Panc1 (cell line): ENCODE results near the gene CAMSAP2. TPM values are rescaled to one million over a fixed set of nuclear protein-coding genes. Genes with fewer than 3 reads are reported as not detected.

ENCODE experiments used
- ATAC-seq: fragments of 200-7000 bp; cut with Tn5 transposase; 2 replicates; pipeline ENCODE4 v1.9.1; 2020; ENCODE audit warnings: mild to moderate bottlenecking, moderate library complexity
- BruUV-seq: library from RNA; stranded (reverse); fragments of 400-500 nt; replicated peaks from 2 replicates; lab custom pipeline; 2021; lab: Mats Ljungman, UMichigan
- CTCF ChIA-PET: fragments of 300-600 bp; sonication (Branson Sonifier 250); formaldehyde crosslinking; loops from one replicate; lab custom pipeline; 2022; ENCODE audit warnings: antibody characterized with exemption; lab: Charles Lee
- POLR2A ChIA-PET: fragments of 300-600 bp; sonication (Branson Sonifier 250); formaldehyde crosslinking; loops from one replicate; lab custom pipeline; 2022; ENCODE audit warnings: antibody characterized with exemption; lab: Charles Lee
- DNase-seq: peaks from one replicate; pipeline ENCODE4 v3.0.0-alpha.2; 2010; ENCODE audit warnings: low read depth, low spot score
- H3K27ac ChIP-seq: 2 replicates; pipeline ENCODE4 v1.5.1; 2011; ENCODE audit warnings: mild to moderate bottlenecking, low read length, inconsistent platforms
- H3K27me3 ChIP-seq: fragments of 200-500 bp; sonication (Bioruptor generic); 2 replicates; pipeline ENCODE4 v1.6.0; 2014; ENCODE audit warnings: low read length, inconsistent platforms; ENCODE audit not compliant: control insufficient read depth, insufficient read depth
- H3K36me3 ChIP-seq: fragments of 200-500 bp; sonication (Bioruptor generic); 2 replicates; pipeline ENCODE4 v1.5.1; 2014; ENCODE audit warnings: inconsistent platforms, mild to moderate bottlenecking, low read length, moderate library complexity; ENCODE audit not compliant: control insufficient read depth, insufficient read depth
- H3K4me1 ChIP-seq: 2 replicates; pipeline ENCODE4 v1.5.1; 2011; ENCODE audit warnings: inconsistent platforms, mild to moderate bottlenecking, low read length, moderate library complexity; ENCODE audit not compliant: control insufficient read depth, insufficient read depth
- H3K4me3 ChIP-seq, 2 experiments: 2 replicates each; pipeline ENCODE4 v1.5.1; 2011 to 2012; ENCODE audit warnings: low read depth in 2 of 2, low read length in 2 of 2, mild to moderate bottlenecking in 2 of 2, inconsistent platforms in 1 of 2, moderate library complexity in 1 of 2
- H3K9me3 ChIP-seq: fragments of 200-500 bp; sonication (Bioruptor generic); 2 replicates; pipeline ENCODE4 v1.5.1; 2014; ENCODE audit warnings: low read depth, mild to moderate bottlenecking, inconsistent platforms, low read length, moderate library complexity; ENCODE audit not compliant: control insufficient read depth, insufficient read depth
- POLR2AphosphoS5 ChIP-seq: IDR thresholded peaks from 2 replicates; pipeline ENCODE4 v1.6.1; 2012; ENCODE audit warnings: mild to moderate bottlenecking, low read depth, low read length, moderate library complexity
- SIN3A ChIP-seq: IDR thresholded peaks from 2 replicates; pipeline ENCODE4 v1.6.1; 2012; ENCODE audit warnings: low read depth, mild to moderate bottlenecking, low read length, moderate library complexity, borderline replicate concordance; ENCODE audit not compliant: insufficient read depth
- TCF7L2 ChIP-seq: IDR thresholded peaks from 2 replicates; pipeline ENCODE4 v1.6.1; 2011; ENCODE audit warnings: mild to moderate bottlenecking, low read depth, low read length, inconsistent platforms
- in situ Hi-C: cut with HindIII; loops from 2 replicates; pipeline ENCODE4 v1.10.0; 2016; ENCODE audit warnings: low sequenced_read_pairs, low pct_unique_long_range_greater_than_20kb
- intact Hi-C: fragments of 100-400 bp; cut with micrococcal nuclease; formaldehyde crosslinking; loops from one replicate; pipeline ENCODE4 v1.10.0; 2022; ENCODE audit not compliant: unreplicated experiment
- total RNA-seq: library from RNA; stranded (reverse); gene quantifications from one replicate; pipeline ENCODE4 v1.2.1, GENCODE V29; 2021; ENCODE audit not compliant: unreplicated experiment
- TF ChIP-seq, protein P1 (sequence below): fragments of 450-650 bp; IDR thresholded peaks from 2 replicates; pipeline ENCODE4 v1.5.1; 2017; ENCODE audit warnings: mild to moderate bottlenecking
- TF ChIP-seq, protein P2 (sequence below), 2 experiments: IDR thresholded peaks; 2 replicates each; pipeline ENCODE4 v1.6.1; 2011 to 2012; ENCODE audit warnings: low read depth in 2 of 2, control low read depth in 1 of 2, low read length in 1 of 2, mild to moderate bottlenecking in 1 of 2, moderate library complexity in 1 of 2; ENCODE audit not compliant: insufficient read depth in 1 of 2

CAMSAP2 gene
- total RNA-seq, 1 experiment from 2014 or later = 40.1 TPM

DNA sequence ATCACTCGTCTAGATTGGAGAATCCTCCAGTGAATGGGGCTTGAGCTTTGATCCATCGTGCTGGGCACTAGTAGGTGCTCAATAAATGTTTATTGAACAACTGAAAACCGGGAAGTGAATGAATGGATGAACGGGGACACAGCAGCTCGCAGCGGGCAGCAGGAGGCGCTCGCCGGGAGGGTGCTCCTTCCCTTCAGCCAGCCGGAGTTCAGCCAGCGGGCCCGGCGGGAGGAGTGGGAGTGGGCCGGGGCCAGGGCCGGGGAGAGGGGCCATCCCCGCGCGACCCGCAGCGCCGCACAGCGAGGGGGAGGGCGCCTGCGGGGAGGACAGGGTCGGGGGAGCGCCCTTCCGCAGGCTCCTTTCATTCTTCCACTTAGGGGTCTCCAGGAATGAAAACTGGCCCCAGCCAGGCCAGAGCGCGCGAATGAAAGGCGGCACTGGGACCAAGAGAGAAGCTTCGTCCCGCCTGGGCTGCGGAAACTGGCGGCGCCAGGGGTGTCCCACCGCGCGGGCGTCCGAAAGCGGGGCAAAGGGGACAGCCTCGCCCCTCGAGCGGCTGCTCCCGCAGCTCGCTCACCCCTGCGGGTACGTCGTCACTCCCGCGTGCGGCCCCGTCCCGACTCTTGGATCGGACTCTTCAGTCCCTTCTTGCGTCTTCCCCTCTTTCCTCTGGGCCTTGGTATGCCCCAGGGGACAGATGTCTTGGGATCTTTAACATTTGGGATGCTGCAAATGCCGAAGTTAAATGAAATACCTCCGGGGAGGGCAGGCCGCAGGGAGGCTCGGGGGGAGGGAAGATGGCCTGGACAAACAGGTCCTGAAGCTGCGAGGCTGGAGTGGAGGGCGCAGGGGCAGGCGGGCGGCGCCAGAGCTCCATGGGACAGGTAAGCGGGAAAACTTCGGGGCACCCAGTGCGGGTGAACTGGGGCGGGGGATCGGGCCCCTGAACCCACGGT is 152.4 kb downstream of the CAMSAP2 start:
- peak; percentile 71; the same call in 1 of the 2 replicates for TF ChIP-seq TCF7L2
- no peak for TF ChIP-seq POLR2AphosphoS5
- TF ChIP-seq, protein P1, sequence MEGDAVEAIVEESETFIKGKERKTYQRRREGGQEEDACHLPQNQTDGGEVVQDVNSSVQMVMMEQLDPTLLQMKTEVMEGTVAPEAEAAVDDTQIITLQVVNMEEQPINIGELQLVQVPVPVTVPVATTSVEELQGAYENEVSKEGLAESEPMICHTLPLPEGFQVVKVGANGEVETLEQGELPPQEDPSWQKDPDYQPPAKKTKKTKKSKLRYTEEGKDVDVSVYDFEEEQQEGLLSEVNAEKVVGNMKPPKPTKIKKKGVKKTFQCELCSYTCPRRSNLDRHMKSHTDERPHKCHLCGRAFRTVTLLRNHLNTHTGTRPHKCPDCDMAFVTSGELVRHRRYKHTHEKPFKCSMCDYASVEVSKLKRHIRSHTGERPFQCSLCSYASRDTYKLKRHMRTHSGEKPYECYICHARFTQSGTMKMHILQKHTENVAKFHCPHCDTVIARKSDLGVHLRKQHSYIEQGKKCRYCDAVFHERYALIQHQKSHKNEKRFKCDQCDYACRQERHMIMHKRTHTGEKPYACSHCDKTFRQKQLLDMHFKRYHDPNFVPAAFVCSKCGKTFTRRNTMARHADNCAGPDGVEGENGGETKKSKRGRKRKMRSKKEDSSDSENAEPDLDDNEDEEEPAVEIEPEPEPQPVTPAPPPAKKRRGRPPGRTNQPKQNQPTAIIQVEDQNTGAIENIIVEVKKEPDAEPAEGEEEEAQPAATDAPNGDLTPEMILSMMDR = peak; percentile 76; the same call in 1 of the 2 replicates
- Histone ChIP-seq H3K27ac (peak overlapping the region; percentile 82), H3K4me1 (peaks cover 24% of the 10 kb centered on the region), H3K9me3 (no peaks in the 10 kb centered on the region), H3K36me3 (no peaks in the 10 kb centered on the region), H3K27me3 (no peaks in the 10 kb centered on the region), H3K4me3 (peak overlapping the region; percentile 52)
- in situ Hi-C loops = no loop called here
- DNase-seq (peak; percentile 24), ATAC-seq (peak; percentile 83)
- intact Hi-C loops = no loop called here
- POLR2A ChIA-PET = no interaction called here
- CTCF ChIA-PET = no interaction called here
- no TSS peak for BruUV-seq

DNA sequence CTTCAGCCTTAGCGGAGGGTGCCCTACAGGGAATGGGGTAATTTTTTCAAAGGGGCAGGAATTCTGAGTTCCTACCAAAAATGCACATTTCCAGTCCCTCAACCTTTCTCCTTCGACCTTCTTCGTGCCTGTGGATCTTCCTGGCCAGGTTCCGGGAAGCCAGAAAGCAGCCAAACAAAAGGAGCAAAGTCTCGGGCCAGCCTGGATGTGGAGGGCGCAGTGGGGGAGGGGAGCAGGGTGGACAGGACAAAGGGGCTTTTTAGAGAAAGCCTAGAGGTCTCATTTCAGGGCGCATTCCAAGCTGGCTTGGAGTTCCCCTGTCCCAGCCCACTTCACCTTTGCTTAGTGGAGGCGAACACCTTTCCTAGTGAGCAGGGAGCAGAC is 153.1 kb downstream of the CAMSAP2 start:
- H3K27ac ChIP-seq = peak overlapping the region; percentile 82
- H3K4me1 ChIP-seq = peaks cover 24% of the 10 kb centered on the region
- ChIA-PET POLR2A (no interaction called here), CTCF (no interaction called here)
- H3K4me3 ChIP-seq = peak overlapping the region; percentile 52
- H3K27me3 ChIP-seq = no peaks in the 10 kb centered on the region
- BruUV-seq = no TSS peak
- in situ Hi-C loops = no loop called here
- H3K9me3 ChIP-seq = no peaks in the 10 kb centered on the region
- intact Hi-C loops = no loop called here
- ATAC-seq (no peak), DNase-seq (no peak)
- no peaks in the 10 kb centered on the region for H3K36me3 ChIP-seq
- TF ChIP-seq TCF7L2 = no peak
- TF ChIP-seq, protein P1 = no peak
- no peak for TF ChIP-seq POLR2AphosphoS5
- TF ChIP-seq, protein P2, sequence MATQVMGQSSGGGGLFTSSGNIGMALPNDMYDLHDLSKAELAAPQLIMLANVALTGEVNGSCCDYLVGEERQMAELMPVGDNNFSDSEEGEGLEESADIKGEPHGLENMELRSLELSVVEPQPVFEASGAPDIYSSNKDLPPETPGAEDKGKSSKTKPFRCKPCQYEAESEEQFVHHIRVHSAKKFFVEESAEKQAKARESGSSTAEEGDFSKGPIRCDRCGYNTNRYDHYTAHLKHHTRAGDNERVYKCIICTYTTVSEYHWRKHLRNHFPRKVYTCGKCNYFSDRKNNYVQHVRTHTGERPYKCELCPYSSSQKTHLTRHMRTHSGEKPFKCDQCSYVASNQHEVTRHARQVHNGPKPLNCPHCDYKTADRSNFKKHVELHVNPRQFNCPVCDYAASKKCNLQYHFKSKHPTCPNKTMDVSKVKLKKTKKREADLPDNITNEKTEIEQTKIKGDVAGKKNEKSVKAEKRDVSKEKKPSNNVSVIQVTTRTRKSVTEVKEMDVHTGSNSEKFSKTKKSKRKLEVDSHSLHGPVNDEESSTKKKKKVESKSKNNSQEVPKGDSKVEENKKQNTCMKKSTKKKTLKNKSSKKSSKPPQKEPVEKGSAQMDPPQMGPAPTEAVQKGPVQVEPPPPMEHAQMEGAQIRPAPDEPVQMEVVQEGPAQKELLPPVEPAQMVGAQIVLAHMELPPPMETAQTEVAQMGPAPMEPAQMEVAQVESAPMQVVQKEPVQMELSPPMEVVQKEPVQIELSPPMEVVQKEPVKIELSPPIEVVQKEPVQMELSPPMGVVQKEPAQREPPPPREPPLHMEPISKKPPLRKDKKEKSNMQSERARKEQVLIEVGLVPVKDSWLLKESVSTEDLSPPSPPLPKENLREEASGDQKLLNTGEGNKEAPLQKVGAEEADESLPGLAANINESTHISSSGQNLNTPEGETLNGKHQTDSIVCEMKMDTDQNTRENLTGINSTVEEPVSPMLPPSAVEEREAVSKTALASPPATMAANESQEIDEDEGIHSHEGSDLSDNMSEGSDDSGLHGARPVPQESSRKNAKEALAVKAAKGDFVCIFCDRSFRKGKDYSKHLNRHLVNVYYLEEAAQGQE (IDR thresholded peaks at IDR 0.05; ENCODE audit: insufficient read depth in 1 of 2, low read depth in 2 of 2, low read length in 1 of 2) = no peak
- no peak for TF ChIP-seq SIN3A
